22Rv1 (cell line): ENCODE results near the gene SLC27A1.
"Not testable (repeated sequence)": the region's sequence is repeated elsewhere in the genome, so short reads cannot be mapped to it uniquely, and the experiment has no call there.

ENCODE experiments used
- H3K27ac ChIP-seq: fragments of 450-650 bp; 2 replicates; pipeline ENCODE4 v1.5.1; 2017
- ZFX ChIP-seq: fragments of 450-650 bp; IDR thresholded peaks from 2 replicates; pipeline ENCODE4 v1.6.1; 2017; ENCODE audit warnings: antibody characterized with exemption, borderline replicate concordance
- TF ChIP-seq, protein P1 (sequence below): fragments of 450-650 bp; IDR thresholded peaks from 2 replicates; pipeline ENCODE4 v1.5.1; 2017; ENCODE audit warnings: mild to moderate bottlenecking

The SLC27A1 gene

DNA sequence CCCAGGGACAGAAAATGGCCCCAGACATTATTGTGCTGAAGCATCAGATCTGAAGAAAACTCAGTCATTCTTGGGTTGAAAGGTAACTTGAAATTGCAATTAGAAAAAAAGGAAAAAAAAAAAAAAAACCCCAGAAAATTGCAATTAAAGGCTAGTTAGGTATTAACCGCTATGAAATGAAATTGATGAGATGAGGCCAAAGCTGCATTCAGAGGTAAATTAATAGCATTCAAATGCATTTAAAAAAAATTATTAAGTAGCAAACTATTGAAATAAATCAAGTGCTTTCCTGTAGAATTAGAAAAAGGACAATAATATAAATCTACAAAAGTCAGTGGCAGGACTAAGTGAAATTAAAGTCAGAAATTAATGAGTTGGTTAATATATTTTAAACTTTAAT, 47.6 kb downstream of the SLC27A1 start:
- TF ChIP-seq, protein P1, sequence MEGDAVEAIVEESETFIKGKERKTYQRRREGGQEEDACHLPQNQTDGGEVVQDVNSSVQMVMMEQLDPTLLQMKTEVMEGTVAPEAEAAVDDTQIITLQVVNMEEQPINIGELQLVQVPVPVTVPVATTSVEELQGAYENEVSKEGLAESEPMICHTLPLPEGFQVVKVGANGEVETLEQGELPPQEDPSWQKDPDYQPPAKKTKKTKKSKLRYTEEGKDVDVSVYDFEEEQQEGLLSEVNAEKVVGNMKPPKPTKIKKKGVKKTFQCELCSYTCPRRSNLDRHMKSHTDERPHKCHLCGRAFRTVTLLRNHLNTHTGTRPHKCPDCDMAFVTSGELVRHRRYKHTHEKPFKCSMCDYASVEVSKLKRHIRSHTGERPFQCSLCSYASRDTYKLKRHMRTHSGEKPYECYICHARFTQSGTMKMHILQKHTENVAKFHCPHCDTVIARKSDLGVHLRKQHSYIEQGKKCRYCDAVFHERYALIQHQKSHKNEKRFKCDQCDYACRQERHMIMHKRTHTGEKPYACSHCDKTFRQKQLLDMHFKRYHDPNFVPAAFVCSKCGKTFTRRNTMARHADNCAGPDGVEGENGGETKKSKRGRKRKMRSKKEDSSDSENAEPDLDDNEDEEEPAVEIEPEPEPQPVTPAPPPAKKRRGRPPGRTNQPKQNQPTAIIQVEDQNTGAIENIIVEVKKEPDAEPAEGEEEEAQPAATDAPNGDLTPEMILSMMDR: no peak
- no peak for TF ChIP-seq ZFX
- no peak overlapping the region for H3K27ac ChIP-seq

DNA sequence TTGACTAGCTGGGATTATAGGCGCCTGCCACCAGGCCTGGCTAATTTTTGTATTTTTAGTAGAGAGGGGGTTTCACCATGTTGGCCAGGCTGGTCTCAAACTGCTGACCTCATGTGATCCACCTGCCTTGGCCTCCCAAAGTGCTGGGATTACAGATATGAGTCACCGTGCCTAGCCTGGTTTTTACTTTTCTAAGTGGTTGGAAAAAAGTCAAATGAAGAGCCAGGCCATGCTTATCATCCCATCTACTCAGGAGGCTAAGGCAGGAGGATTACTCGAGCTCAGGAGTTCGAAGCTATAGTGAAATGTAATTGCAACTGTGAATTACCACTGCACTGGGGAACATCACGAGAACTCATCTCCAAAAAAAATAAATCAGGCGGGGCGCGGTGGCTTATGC, 48.3 kb downstream of the SLC27A1 start:
- not testable (repeated sequence) for H3K27ac ChIP-seq

DNA sequence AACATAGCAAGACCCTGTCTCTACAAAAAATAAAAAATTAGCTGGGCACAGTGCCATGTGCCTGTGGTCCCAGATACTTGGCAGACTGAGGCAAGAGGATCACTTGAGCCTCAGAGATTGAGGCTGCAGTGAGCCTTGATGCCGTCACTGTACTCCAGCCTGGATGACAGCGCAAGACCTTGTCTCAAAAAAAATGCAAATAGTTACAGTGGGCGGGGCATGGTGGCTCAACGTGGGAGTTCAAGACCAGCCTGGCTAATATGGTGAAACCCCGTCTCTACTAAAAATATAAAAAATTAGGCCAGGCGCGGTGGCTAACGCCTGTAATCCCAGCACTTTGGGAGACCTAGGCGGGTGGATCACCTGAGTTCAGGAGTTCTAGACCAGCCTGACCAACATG, 49.6 kb downstream of the SLC27A1 start:
- TF ChIP-seq ZFX: no peak
- TF ChIP-seq, protein P1: no peak
- no peak overlapping the region for H3K27ac ChIP-seq

DNA sequence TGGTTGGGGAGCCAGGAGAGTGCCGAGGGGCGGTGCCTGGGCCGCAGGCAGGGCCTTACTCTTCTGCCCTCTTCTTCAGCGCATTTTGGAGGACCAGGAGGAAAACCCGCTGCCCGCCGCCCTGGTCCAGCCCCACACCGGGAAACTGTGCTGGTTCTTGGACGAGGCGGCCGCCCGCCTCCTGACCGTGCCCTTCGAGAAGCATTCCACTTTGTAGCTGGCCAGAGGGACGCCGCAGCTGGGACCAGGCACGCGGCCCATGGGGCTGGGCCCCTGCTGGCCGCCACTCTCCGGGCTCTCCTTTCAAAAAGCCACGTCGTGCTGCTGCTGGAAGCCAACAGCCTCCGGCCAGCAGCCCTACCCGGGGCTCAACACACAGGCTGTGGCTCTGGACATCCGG, 50.5 kb downstream of the SLC27A1 start:
- no peak overlapping the region for H3K27ac ChIP-seq
- TF ChIP-seq, protein P1: no peak
- TF ChIP-seq ZFX: no peak

DNA sequence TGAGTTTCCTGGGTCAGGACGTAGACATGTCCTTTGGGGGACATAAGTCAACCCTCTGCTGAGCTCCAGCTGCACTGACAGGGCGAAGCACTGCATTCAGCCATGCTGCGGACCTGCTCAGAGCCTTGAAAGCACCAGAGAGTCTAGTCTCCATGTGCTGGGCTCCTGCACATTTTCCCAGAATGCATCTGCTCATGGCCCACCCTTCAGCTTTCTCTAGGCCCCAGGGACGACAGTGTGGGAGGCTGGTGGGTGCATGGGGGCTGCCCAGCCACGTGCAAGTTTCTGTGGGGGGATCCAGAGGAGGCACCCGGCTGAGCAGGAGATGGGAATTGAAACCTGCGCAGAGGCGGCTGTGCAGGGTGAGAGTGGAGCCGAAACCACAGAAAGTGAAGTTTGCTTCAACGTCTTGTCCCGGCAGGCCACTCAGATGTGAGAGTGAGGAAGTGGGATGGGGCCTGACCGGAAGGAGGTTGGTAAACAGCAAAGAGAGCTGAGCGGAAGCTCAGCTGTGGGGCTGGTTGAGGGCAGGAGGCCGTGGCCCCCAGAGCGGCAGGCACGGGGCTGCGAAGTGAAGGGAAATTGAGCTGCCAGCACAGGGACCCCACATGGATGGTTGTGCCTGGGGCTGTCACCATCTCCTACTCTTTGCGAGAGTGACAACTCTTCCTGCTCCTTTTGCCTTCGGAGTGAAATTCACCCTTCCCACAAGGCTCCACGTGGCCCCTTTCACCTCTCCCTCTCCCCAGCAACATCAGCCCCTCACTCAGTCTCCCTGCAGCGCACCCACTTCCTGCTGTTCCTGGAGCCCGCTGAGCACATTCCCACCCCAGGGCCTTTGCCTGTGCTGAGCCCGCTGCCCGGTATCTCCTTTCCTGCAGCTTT, 52.9 kb downstream of the SLC27A1 start:
- no peak overlapping the region for H3K27ac ChIP-seq
- TF ChIP-seq, protein P1: no peak
- TF ChIP-seq ZFX: no peak

DNA sequence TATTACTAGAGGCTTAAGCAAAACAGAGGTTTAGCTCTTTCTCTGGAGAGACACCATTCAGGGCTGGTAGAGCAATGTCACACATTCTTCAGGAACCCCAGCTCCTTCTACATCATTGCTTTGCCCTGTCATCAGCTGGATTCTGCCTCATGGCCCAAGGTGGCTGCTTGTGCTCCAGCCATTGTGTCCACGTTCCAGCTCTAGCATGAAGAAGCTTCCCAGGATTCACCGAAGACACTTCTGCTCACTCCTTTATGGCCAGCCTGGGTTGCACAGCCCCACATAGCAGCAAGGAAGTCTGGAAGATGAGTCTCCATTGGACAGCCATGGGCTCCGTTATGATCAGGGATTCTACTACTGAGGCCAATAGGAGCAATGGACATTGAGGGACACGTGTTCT, 54.3 kb downstream of the SLC27A1 start:
- TF ChIP-seq, protein P1: no peak
- TF ChIP-seq ZFX: no peak
- H3K27ac ChIP-seq: no peak overlapping the region

DNA sequence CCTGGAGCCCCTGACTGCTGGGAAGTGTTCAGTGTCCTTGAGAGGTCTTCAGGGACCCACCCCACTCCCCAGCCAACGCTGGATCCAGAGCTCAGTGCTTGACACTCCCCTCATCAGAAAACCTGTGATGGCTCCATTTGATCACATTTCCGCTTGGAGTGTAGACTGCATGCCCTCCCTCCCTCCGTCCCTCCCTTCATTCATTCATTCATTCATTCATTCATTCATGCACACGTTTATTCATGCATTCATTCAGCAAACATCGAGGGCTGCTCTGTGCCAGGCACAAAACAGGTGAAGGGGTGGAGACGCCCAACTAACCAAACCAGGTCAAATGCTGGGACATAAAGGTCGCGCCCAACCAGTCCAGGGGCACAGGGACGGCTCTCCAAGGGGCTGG, 54.8 kb downstream of the SLC27A1 start:
- H3K27ac ChIP-seq: no peak overlapping the region
- no peak for TF ChIP-seq ZFX
- TF ChIP-seq, protein P1: no peak

DNA sequence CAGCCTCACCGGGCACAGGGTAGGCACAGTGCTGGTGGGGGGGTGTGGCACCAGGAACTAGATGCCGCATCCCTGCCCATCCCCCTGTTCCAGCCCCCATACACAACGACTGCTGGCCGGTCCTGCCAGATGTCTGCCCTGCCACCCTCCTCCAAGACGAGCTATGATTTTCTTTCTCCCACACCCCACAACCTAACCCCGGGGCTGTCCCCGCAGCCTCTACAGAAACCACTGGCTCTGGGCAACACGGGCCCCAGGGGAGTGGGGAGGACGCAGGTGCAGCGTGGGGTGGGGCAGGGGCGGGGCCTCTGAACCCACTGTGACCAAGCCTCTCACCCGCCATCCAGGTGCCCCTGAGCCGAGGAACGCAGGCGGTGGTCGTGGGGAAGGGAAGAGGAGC, 56.6 kb downstream of the SLC27A1 start:
- TF ChIP-seq ZFX: no peak
- TF ChIP-seq, protein P1: no peak
- no peak overlapping the region for H3K27ac ChIP-seq
